Activated CD4-positive, alpha-beta T cell treated with anti-CD3 and anti-CD28 coated beads, Interleukin-2, Interleukin-4, amounts not matched to agents 100 ng/mL and 50 ng/mL, durations not matched to agents 16 hours and 8 hours (primary cell): ENCODE results near the gene SRPRA.
"Not testable (repeated sequence)": the region's sequence is repeated elsewhere in the genome, so short reads cannot be mapped to it uniquely, and the experiment has no call there.

Experiments
- DNase-seq: peaks from one replicate; pipeline ENCODE4 v3.0.0-alpha.2; 2020; ENCODE audit warnings: low spot score

Gene SRPRA

DNA sequence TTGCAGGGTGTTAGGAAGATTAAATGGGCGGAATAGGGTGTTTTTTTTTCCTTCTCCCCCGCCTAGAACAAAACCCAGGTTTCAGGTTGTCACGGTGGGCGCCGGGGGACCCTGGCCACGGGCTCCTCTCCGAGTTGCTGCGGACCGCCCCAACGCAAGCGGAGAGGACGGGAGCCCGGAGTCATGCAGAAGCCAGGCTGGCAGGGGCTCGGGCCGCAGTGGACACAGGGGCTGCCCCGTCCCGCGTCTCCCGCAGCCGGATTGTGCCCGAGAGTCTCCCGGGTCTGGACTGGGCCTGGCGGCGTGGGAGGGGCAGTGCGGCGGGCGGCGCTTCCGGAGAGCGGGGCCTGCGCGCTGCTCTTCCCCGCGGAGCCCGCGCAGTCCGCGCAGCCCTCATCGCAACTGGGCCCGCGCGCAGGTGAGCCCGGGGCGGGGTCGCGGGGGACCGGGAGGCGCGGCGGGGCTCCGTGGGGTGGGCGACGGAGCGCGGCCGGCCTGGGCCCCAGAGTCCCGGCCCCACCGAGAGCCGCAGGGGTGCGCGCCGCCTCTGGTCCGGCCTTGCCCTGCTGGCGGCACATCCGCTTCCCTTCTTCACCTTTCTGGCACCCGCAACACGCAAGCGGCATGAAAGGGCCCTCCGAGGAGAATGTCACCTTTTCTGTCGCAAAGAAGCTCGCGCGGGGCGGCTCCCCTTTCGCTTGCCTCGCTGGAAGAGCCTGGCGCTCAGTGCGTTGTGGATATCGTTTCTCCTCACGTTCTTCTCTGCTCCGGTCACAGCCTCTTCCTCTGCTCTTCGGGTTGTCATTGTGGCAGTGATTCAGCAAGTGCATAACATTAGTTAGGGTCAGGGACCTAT, 14.3 kb upstream of the SRPRA start, which contains the start of gene TIRAP:
Gene TIRAP, plus strand, starts transcription at position 358 of the 856 bp plus-strand sequence. CDS start 7,802 bp downstream, outside the sequence.
- peak; percentile 43 for DNase-seq

GRCh38 chr11:126282361-126282735, 13.7 kb upstream of the SRPRA start:
- no peak for DNase-seq

DNA sequence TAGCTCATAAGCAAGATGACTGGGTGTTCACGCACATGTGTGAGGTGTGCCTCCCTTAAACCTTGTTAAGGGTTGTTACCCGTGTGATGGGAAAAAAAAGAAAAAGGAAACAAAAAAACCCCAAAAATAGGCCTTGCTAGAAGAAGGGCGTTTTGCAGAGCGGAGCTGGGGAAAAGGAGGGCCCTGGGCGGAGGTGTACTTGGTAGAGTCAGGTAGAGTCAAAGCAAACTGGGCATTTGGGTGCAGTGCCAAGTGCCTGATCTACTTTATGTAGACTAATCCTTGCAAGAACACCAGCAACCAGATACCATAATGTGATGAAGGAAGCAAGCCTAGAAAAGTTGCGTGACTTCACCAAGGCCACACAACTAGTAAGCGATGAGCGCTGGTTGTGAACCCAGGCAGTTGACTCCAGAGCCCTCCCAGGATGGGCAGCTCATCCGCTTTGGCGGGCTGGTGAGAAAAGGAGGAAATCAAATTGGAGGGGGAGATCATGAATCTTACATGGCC, 13.0 kb upstream of the SRPRA start:
- DNase-seq: no peak

- DNase-seq: no peak
Observed at GRCh38 chr11:126281245-126281644, 12.6 kb upstream of the SRPRA start.

- no peak for DNase-seq
Observed at GRCh38 chr11:126280595-126280994, 11.9 kb upstream of the SRPRA start.

- no peak for DNase-seq
Observed at GRCh38 chr11:126279191-126279590, 10.5 kb upstream of the SRPRA start.

DNA sequence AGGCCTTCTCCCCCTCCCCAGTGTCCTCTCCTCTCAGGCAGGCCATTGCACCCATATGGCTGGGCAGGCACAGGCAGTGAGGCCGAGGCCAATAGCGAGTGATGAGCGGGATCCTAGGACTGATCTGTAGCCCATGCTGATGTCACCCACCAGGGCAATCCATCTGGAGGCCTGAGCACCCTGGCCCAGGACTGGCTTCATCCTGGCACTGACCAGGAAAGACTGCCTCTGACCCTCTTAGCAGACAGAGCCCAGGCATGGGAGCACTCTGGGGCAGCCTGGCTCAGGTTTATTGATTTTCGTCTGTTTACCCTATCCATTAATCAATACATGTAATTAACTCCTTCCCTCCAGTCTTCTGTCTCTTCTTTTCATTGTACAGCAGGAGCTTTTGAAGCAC, 9.1 kb upstream of the SRPRA start:
- no peak for DNase-seq

DNA sequence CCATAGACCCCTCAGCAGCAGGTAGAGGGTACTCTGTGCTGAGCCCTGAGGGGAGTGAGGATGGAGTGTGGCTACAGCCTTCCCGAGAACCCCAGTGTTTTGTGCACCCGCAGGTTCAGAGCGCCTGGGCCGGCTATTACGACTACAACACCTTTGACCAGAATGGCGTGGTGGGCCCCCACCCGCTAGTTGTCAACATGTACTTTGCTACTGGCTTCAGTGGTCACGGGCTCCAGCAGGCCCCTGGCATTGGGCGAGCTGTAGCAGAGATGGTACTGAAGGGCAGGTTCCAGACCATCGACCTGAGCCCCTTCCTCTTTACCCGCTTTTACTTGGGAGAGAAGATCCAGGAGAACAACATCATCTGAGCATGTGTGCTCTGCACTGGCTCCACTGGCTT, 8.6 kb upstream of the SRPRA start:
- no peak for DNase-seq

DNA sequence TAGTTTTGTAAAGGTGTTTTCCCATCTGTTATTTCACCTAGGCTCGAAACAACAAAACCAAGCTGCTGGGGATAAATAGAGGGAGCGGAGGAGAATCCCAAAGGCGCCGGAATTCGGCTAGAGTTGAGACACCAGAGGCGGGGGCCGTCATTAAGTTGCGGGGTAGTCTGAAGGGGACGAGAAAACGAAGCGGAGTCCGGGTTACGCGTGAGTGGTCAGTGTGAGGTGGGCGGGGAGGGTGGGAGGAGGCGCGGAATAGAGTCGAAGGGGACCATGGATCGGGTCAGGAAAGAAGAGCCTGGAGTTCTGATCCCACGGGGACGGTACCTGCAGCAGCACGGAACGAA, 361 bp downstream of the SRPRA start:
- DNase-seq: no peak

- no peak for DNase-seq
Observed at GRCh38 chr11:126267650-126268049, 1.0 kb downstream of the SRPRA start.

DNA sequence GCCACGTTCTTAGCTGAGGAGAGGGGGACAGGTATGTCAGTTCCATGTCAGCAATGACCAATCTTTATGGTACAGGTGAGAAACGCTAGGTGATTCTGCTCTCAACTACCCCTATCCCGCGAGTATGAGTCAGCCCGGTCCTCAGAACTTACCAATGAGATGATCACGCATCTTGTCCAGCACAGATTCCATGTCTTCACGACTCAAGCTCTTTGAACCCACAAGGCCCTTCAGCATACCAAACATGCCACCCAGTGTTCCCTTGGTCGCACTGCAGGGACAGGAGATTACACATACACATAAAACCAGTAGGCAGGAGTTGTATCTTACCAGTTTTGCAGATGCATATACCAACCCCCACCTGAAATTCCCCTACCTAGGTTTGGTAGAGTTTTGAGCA, 2.9 kb downstream of the SRPRA start:
- DNase-seq: no peak

DNA sequence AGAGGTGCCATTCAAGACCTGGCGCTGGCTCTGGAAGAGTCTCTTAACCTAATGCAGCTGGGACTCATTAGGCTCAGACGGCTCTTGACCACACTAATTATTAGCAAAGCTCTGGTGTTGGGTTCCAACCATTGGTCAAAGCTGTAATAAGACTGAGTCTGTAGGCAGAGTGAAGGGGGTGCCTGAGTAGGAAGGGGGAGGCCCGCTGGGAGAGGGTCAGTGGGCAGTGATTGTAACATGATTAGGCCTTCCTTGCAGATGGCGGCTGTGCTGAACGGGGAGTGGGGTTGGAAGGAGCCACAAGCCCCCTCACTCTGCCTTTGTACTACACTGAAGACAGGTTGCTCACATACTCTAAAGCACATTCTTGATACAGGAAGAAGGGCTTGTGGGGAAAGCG, 5.2 kb downstream of the SRPRA start:
- no peak for DNase-seq

DNA sequence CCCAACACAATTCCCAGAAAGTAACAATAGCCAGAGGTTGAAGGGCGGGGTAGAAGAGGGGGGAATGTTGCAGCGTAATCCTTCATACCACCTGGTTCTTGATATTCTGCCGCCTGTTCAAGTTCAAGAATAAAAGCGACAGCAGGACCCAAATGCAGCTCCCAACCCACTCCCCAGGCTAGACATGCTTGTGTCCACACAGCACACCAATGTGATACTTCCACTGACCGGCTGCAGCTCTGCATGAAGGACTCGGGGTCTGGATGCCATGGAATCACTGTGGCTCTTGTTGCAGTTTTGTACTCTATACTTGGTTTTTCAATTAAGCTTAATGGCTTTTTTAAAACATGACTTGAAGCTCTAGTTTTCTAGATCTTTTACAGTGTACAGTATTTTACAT, 6.5 kb downstream of the SRPRA start:
- DNase-seq: no peak

DNA sequence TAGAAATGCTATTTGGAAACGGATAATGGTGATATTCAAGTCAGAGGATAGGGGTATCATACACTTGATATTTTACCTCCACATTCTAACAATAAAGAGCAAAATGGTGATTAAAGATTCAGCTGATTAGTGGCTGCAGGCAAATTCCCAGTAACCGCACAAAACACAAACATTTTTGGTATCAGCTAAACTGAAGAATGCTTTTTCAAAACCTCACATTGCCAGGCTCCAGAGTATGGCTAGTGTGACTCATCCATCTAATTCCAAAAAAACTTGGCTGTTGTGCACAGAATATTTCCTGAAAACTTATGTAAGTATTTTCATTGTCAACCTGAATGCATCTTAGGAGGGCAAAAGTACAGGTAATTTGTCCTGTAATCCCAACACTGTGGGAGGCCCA, 10.9 kb downstream of the SRPRA start:
- DNase-seq: no peak

DNA sequence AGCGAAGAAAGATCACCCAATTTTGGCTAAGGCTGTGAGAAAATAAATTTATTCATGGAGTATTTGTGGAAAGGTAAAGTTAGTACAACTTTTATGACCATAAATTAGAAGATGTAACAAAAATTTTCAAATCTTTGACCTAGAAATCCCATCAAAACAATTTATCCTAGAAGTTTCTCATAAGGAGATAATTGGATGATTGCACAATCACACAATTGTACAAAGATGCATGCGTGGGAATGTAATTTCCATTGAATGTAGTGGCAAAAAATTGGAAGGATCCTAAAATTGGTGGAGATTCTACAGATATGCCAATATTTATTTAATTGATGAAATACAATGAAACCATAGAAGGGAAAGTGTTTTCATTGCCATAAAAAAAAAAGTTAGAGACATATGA, 11.6 kb downstream of the SRPRA start:
- no peak for DNase-seq

DNA sequence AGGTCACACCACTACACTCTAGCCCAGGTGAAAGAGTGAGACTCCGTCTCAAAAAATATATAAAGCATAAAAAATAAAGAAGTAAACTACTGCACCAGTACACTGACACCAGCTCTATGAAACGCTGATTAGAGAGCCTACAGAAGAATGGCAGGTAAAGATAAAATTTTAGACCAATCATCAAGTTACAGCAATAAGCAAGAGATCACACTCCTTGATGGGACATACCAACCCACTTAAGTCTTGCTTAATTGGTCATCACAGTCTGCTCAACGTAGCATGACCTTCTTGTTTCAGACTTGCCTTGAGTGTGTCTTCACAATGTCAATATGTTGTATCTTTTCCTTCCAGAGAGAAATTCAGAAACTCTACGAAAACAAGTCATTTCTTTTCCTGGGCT, 12.5 kb downstream of the SRPRA start:
- no peak for DNase-seq

DNA sequence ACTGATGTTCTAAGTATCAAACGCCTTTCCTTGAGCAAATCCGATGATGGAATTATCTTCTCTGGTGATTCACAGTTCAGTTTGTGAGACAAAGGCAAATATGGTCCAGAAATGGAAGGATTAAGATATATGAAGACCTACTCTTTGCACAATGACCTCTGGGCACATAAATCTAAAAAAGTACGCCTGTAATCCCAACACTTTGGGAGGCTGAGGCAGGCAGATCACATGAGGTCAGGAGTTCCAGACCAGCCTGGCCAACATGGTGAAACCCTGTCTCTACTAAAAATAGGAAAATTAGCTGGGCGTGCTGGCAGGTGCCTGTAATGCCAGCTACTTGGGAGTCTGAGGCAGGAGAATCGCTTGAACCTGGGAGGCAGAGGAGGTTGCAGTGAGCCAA, 13.2 kb downstream of the SRPRA start:
- not testable (repeated sequence) for DNase-seq

DNA sequence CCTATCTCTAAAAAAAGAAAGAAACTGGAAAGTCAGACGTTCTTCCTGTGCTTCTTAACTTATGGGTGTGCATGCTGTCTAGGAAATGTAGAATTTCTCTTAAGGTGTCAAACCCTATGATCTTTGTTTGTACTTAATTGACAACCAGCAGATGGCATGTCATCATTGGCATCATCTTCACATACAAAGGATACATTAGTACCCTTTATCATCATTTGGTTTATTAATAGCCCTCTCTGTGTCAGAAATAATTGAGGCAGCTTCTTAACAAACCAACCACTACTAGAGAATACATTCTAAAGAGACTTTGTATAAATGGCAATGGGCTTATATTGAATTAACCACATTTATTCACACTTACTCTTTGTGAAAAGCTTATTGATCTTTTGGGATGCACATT, 13.9 kb downstream of the SRPRA start:
- no peak for DNase-seq

- no peak for DNase-seq
Observed at GRCh38 chr11:126253265-126253664, 15.4 kb downstream of the SRPRA start.

DNA sequence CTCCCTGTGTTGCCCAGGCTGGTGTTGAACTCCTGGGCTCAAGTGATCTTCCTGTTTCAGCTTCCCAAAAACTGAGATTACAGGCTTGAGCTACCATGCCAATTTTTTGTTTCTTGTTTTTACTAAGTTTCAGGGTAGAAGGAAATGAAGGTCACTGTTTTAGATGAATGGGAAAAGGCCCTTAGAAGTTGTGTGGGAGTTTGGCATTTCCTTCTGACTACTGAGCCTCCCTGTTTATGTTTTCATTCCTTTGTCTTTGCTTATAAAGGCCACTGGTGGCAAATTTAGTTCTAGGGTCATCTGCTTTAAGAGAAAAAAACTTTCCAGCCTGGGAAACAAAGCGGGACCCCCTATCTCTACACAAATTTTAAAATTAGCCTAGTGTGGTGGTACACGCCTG, 22.1 kb downstream of the SRPRA start:
- no peak for DNase-seq

- no peak for DNase-seq
Observed at GRCh38 chr11:126233391-126233790, 35.3 kb downstream of the SRPRA start.

DNA sequence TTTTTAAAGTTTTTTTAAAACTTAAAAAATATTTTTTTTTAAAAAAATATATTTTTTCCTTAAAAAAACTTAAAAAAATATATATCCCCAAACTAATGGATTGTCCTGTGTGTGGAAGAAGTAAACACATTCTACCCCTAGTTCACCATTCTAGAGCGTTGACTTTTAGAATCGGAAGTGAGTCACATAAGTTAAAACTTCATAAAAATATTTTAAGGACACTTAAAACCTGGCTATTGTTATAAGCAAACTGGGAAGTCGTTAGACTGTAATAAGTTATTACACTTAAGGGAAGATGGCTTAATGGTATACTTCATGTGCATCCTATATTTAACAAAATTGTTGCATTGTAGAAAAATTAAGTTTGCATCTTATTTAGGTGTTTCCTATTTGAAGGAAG, 36.0 kb downstream of the SRPRA start:
- DNase-seq: no peak

- DNase-seq: no peak
Observed at GRCh38 chr11:126231725-126232459, 36.8 kb downstream of the SRPRA start.
